ENCODE results near the gene BOLA3.
"Not testable (repeated sequence)": the region's sequence is repeated elsewhere in the genome, so short reads cannot be mapped to it uniquely, and the experiment has no call there.

The BOLA3 gene

GRCh38 chr2:74148457-74149246 lies 940 bp upstream of the BOLA3 start:
- no peak for DNase-seq (ENCODE audit: low spot score)

DNA sequence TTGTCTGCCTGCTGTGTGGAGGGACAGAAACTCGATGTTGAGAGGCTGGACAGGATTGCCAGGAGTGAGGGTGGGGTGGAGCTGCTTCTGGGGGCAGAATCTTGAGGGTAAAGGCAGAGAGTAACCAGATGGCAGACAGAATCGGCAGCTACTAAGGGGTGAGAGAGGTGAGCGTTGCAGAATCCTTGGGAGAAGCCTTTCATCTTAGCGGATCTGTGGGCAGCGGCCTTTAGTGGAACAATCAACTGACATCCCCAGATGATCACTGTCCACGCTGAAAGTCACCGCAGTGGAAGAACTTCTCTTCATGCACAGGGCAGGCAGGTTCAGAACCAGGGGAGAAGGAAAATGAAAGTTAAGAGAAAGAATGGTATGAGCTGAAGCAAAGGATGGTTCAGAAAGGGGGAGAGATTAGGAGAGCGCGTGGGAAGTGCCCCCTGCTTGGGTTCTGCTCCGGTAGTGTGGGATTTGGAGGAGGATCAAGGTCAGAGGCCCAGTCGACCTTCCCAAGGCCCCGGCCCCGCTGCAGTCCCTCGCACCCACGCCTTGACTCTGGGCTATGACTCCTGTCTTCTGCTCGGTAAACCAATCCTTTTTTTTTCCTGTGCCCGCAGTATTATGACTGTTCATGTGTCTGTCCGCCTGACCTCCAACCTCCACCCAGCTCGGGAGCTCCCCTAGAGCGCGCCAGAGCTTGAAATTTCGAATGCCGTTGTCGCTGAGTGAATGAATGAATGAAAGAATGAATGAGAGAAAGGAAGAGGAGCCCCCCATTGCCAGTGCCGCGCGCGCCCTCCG lies 584 bp downstream of the BOLA3 start:
- no peak for DNase-seq (ENCODE audit: low spot score)

DNA sequence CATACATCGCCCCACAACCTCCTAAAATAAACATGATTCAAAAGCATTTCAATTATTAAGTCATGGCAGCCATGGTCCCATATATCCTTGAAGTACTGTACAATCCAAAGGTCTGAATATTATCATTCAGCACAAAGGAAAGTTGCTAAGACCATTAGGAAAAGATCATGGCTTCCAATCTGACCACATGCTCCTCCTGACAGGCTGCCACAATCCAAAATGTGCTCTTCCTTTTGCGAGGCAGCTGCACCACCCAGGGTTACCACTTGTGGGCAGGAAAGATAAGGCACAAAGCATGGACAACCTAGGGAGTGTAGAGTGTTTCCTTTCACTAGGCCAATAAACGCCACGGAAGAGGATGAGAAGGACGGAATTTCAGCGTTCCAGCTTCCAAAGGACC lies 5.4 kb downstream of the BOLA3 start:
- no peak for DNase-seq (ENCODE audit: low spot score)

GRCh38 chr2:74138600-74139323 lies 8.9 kb downstream of the BOLA3 start:
- no peak for DNase-seq (ENCODE audit: low spot score)

DNA sequence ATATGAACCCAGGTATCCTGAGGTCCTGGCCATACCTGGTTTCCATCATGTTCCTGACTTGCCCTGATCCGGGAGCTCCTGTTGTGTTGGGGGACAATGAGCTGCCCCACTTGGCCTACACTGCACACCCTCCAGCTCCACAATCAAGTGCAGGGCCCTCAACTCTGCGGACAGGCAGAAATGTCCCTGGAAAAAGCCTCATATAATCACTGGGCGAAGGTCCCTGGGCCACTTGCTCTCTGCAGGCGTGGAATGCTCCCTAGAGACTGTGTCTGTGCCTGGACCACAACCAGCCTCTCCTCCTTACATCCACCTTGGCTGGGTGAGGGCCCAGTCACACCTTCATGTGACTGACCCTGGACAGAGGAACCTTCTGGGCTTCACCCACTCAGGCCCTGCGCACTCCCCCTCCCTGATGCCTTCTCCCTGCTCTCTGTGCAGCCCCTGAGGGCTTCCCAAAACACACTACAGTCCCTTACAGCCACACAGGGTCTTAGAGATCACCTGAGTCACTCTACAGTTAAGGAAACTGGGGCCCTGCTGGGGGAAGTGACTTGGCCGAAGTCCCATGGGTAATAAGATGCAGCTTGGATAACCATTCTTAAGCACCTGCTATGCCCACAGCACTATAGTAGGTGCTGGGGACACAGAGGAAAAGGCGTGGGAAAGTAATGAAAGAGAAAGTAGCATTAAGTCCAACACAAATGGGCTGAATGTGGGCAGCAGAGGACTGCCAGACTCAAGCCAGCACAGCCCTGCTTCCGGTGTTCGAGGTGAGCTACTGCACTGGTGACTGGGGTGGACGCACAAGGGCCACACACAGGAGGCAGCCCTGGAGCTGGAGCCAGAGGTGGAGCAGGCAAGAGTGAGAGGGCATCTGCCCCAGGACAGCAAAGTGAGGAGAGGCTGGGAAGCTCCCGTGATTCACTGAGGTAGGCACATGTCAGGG lies 9.8 kb downstream of the BOLA3 start:
- DNase-seq (ENCODE audit: low spot score): no peak

GRCh38 chr2:74131901-74132300 lies 15.8 kb downstream of the BOLA3 start:
- DNase-seq (ENCODE audit: low spot score): no peak

DNA sequence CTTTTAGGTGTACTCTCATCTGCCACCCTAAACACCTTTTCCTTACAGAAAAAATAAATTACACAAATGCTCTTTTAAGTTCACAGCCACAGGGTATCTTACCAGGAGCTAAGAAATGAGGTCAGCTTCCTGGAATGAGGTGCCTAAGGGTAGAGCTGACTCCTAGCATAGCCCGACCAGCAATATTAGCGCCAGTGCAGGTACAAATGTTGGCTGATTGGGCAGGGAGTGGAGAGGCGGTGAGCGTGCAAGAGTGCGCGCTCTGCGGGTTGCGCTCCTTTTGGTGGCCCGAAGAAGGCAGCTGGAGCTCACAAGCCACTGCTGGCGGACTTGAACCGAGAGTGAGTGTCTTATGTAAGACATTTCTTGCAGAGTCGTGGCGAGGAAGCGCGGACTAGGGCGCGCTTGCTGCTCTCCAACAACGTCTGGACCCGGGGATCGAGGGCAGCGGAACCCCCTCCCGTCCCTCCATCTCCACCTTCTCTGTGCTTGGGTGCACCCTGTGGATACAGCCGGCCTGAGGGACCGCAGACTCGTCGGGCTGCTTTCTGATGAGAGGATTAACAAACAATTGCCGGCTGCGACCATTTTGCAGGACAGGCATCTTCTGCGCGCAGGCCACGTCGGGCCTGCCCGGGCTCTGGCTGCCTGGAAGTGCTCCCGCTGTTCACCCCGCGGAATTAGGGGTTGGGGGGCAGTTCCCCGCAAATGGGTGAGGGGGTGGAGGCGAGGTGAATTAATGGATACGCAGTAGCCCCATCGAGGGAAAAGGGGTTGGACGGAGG lies 17.3 kb downstream of the BOLA3 start:
- DNase-seq (ENCODE audit: low spot score): no peak

- DNase-seq (ENCODE audit: low spot score): no peak
These were observed 19.5 kb downstream of the BOLA3 start for GRCh38 chr2:74128206-74128605.

- not testable (repeated sequence) for DNase-seq (ENCODE audit: low spot score)
These were observed 23.8 kb downstream of the BOLA3 start for GRCh38 chr2:74123955-74124354.

DNA sequence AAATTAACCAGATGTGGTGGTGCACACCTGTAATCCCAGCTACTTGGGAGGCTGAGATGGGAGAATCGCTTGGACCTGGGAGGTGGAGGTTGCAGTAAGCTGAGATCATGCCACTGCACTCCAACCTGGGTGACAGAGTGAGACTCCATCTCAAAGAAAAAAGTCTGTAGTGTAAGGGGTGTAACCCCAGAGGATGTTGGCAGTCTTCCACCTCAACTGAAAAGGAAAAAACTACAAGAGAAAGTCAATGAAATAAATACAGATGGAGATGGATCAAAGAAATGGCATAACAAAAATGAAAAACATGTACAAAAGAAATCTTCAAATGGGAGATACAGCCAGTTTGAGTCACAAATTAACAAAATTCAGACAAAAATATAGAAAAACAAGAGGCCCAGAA lies 25.9 kb downstream of the BOLA3 start:
- DNase-seq (ENCODE audit: low spot score): not testable (repeated sequence)

DNA sequence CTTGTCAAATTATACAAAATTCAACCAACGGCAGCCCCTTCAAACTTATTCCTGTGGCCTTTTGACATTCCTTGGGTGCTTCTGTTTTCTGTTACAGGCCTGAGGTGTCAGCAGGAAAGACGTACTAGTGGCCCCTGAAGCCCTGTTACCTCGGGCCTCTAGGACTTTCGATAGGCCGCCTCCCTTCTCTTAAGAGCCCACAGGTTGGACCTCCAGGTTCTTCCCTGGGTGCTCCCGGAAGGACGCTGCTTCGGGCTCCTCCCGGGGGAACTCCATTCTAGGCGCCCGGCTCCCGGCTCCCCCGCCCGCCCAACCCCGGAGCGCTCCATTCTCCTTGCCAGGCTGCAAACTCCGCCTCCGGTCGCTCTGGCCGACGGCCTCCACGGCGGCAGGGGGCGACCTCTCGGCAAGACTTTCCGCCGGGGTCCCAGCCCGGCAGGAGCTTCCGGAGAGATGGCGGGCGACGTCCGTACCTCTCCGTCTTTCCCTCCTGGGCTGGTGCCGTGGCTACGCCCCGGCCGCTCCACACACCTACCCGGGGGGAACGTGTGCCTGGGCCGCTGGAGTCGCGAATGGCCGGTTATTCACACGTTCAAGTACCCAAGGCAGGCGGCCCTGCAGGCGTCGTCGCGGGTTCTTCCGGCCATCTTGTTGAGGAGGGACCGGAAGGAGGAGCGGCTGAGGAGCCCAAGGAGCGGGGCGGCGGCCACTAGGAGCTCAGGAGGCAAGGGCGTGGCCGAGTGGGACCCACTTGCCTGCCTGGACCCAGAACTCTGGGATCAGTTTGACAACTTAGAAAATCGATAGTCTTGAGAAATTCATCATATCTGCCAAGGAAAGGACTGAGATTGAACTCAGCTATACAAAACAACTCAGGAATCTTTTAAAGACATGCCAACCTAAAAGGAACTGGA lies 27.5 kb downstream of the BOLA3 start:
- DNase-seq (ENCODE audit: low spot score): peak; percentile 84

GRCh38 chr2:74119339-74119738 lies 28.4 kb downstream of the BOLA3 start:
- DNase-seq (ENCODE audit: low spot score): no peak

DNA sequence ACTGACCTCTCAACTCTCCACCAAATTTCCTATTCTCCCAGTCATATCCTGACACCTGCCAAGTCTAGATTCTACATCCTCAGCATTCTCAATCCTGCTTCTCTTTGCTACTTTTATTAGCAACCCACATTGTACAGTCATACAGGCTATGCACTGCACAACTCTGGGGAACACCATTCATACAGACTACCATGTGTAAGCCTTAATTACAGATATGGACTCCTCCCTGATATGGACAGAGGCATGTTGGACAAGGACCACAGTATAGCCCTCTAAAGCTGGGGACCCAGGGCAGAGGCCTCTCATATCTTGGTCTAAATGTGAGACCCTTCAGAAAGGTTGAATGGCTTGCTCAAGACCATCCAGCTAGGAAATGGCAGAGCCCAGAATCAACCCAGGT lies 36.3 kb downstream of the BOLA3 start:
- DNase-seq (ENCODE audit: low spot score): no peak

- DNase-seq (ENCODE audit: low spot score): no peak
These were observed 37.2 kb downstream of the BOLA3 start for GRCh38 chr2:74110537-74110936.

DNA sequence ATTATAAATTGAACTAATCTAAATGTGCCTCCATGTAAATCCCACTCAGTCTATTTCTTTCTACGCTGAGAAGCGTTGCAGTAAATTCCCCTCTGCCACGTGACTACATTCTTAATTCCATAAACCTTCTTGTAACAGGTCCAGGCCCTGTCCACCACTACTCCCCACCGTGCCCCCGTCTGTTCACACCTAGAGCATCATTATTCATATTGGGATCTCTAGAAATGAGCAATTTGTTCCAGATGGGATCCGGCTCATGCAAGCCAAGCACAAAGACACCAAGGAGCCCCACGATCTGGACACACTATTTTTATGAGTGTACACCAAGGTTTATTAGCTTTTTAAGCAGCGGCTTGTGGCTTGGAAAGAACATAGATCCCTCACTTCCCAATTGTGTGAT lies 38.2 kb downstream of the BOLA3 start:
- no peak for DNase-seq (ENCODE audit: low spot score)

DNA sequence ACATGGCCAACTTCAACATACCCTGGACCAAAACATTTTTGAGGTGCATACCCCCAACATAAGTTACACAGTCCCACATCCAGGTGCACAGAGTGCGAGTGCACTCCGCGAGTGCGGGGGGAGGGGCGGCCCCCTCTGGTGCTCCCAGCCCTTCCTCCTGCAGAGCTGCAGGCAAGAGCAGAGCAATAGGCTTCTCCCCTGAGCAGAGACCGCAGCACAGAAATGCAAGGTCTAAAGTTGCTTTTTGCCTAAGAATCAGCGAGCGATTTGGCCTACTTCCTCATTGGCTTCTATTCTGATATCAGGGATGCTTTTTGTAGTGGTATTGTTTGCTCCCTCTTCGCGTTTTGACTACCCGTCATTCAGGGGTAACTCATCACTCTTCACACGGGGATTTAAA lies 40.6 kb downstream of the BOLA3 start:
- no peak for DNase-seq (ENCODE audit: low spot score)

DNA sequence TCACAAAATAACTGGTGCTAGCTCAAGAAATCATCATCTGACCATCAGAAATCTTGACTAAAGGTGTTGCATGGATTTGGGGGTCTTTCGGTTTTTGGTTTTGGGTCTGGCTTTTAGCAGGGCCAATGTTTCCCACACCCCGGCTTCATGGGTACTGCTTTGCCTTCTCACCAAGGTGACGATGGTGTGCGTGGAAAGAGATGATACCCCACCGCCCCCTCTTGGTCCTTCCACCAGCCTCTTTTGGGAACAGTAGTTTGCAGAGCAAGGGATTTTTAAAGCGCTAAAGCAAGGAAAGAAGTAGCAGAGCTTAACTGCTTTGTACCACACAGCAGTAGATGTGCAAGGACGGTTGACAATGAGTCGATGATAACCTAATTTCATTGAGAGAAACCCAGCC lies 42.3 kb downstream of the BOLA3 start:
- DNase-seq (ENCODE audit: low spot score): no peak

DNA sequence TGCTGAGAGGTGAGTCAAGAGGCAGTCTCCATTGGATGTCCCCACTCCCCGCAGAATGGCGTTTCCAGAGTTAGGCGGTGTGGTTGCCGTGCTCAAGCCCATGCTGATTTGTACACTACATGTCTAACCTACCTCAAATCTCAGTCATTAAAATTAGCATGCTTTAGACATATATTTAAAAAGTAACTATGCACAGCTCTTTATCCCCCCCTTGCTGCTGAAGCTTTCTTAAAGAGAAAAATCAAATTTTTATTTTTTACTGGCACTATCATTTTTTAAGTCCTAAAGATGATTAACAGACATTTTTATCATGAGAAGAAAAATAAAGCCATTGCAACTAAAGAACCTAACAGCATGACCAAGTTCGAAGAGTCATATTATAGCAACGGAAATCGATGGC lies 42.9 kb downstream of the BOLA3 start:
- DNase-seq (ENCODE audit: low spot score): no peak

DNA sequence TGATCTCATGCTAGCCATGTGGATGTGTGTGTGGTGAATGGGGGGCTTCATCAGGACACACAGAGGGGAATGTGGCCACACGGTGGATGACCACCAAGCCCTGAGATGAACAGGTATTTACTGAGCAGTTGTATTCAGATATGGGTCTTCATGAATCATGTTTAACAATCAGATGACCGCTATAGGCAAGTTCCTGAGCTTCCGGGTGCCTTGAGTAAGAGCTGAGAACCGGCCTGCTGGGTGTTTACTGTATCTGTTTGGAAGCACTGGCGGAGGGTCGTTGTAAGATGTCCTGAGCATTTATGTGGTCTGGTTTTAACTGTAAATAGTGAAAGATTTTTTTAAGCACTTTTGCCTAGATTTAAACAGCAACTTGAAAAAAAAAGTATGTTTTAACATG lies 43.9 kb downstream of the BOLA3 start:
- no peak for DNase-seq (ENCODE audit: low spot score)

DNA sequence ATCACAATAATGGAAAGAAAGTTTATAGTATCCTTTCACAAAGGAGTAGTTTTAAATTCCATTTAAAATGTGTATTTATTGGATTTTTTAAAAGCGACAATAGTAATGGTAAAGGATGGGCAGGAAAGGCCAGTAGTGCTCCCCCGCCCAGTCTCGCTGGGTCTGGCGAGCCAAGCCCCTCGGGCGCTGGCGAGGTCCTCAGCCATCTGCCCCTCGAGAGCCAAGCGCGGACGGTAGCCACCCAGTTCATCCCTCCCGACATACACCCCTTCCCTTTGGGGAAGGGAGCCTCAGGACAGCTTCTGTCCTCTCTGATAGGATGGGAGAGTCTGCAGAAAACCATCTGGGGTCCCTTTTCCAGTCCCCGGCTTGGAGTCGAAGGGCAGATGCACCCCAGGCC lies 45.2 kb downstream of the BOLA3 start:
- DNase-seq (ENCODE audit: low spot score): no peak
